ENCODE data around the gene HSPA12A.

HSPA12A gene

GRCh38 chr10:116671274-116671926 lies 71.0 kb downstream of the HSPA12A start:
- no peak for DNase-seq (ENCODE audit: insufficient read length, low spot score)
- FAIRE-seq = no peak

- DNase-seq (ENCODE audit: insufficient read length, low spot score) (no peak), FAIRE-seq (no peak)
Measured at GRCh38 chr10:116670706-116671105, 71.7 kb downstream of the HSPA12A start.

GRCh38 chr10:116669832-116670644 lies 72.3 kb downstream of the HSPA12A start:
- DNase-seq (ENCODE audit: insufficient read length, low spot score) = no peak
- FAIRE-seq = no peak

- no peak for DNase-seq (ENCODE audit: insufficient read length, low spot score)
- FAIRE-seq = no peak
Measured at GRCh38 chr10:116669080-116669479, 73.3 kb downstream of the HSPA12A start.

GRCh38 chr10:116668446-116668845 lies 73.9 kb downstream of the HSPA12A start:
- FAIRE-seq (no peak), DNase-seq (ENCODE audit: insufficient read length, low spot score) (no peak)

- FAIRE-seq (no peak), DNase-seq (ENCODE audit: insufficient read length, low spot score) (no peak)
Measured at GRCh38 chr10:116668018-116668417, 74.3 kb downstream of the HSPA12A start.

GRCh38 chr10:116667484-116667883 lies 74.9 kb downstream of the HSPA12A start:
- no peak for FAIRE-seq

GRCh38 chr10:116665541-116666125 lies 76.7 kb downstream of the HSPA12A start:
- FAIRE-seq (no peak), DNase-seq (ENCODE audit: insufficient read length, low spot score) (no peak)

More at GRCh38 chr10:116667484-116667883, 74.9 kb downstream of the HSPA12A start:
- DNase-seq (ENCODE audit: insufficient read length, low spot score) = no peak

GRCh38 chr10:116664631-116665030 lies 77.7 kb downstream of the HSPA12A start:
- FAIRE-seq = no peak
- DNase-seq (ENCODE audit: insufficient read length, low spot score) = no peak

GRCh38 chr10:116663342-116663741 lies 79.0 kb downstream of the HSPA12A start:
- no peak for DNase-seq (ENCODE audit: insufficient read length, low spot score)
- FAIRE-seq = no peak

- no peak for DNase-seq (ENCODE audit: insufficient read length, low spot score)
- FAIRE-seq = no peak
Measured at GRCh38 chr10:116660860-116661259, 81.5 kb downstream of the HSPA12A start.

- no peak for FAIRE-seq
- DNase-seq (ENCODE audit: insufficient read length, low spot score) = no peak
Measured at GRCh38 chr10:116659049-116659670, 83.2 kb downstream of the HSPA12A start.

- DNase-seq (ENCODE audit: insufficient read length, low spot score) = no peak
- FAIRE-seq = no peak
Measured at GRCh38 chr10:116657863-116658551, 84.4 kb downstream of the HSPA12A start.

GRCh38 chr10:116656044-116656443 lies 86.3 kb downstream of the HSPA12A start:
- DNase-seq (ENCODE audit: insufficient read length, low spot score) (no peak), FAIRE-seq (no peak)

- DNase-seq (ENCODE audit: insufficient read length, low spot score) = no peak
- FAIRE-seq = no peak
Measured at GRCh38 chr10:116655568-116655967, 86.8 kb downstream of the HSPA12A start.

- FAIRE-seq = no peak
- DNase-seq (ENCODE audit: insufficient read length, low spot score) = no peak
Measured at GRCh38 chr10:116654816-116655215, 87.5 kb downstream of the HSPA12A start.

GRCh38 chr10:116653885-116654284 lies 88.5 kb downstream of the HSPA12A start:
- no peak for DNase-seq (ENCODE audit: insufficient read length, low spot score)
- no peak for FAIRE-seq

GRCh38 chr10:116648903-116649302 lies 93.5 kb downstream of the HSPA12A start:
- FAIRE-seq = no peak
- DNase-seq (ENCODE audit: insufficient read length, low spot score) = no peak

- FAIRE-seq (no peak), DNase-seq (ENCODE audit: insufficient read length, low spot score) (no peak)
Measured at GRCh38 chr10:116646502-116646901, 95.9 kb downstream of the HSPA12A start.

- FAIRE-seq (no peak), DNase-seq (ENCODE audit: insufficient read length, low spot score) (no peak)
Measured at GRCh38 chr10:116637830-116638229, 104.5 kb downstream of the HSPA12A start.

- no peak for DNase-seq (ENCODE audit: insufficient read length, low spot score)
- FAIRE-seq = no peak
Measured at GRCh38 chr10:116636976-116637375, 105.4 kb downstream of the HSPA12A start.
